Activated T-cell treated with anti-CD3 and anti-CD28 coated beads, Interleukin-2, amount 50 U/mL, for 1 hour (primary cell): Measurements from ENCODE around the gene NUTM2G.
"Not testable (repeated sequence)": the region's sequence is repeated elsewhere in the genome, so short reads cannot be mapped to it uniquely, and the experiment has no call there.

ENCODE experiments used
- DNase-seq: peaks from one replicate; pipeline ENCODE4 v3.0.0-alpha.2; 2020

NUTM2G gene

DNA sequence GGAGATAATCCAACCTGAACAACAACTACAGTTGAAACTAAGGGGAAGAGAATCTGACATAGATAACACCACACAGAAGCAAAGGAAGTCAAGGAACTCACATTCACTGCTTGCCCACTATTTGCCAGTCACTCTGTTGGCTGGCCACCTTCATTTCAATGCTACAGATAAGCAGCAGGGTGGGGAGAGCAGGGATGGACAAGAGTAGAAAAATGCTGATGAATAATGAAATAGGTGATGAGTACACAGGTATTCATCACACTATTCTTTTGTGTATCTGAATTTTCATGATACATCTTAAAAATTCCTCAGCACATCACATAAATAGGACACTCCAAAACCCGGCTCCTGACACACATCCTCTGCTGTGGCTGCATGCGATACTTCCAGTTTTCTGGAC is 21.9 kb downstream of the NUTM2G start:
- not testable (repeated sequence) for DNase-seq

GRCh38 chr9:96967591-96967990 is 38.9 kb downstream of the NUTM2G start:
- not testable (repeated sequence) for DNase-seq

DNA sequence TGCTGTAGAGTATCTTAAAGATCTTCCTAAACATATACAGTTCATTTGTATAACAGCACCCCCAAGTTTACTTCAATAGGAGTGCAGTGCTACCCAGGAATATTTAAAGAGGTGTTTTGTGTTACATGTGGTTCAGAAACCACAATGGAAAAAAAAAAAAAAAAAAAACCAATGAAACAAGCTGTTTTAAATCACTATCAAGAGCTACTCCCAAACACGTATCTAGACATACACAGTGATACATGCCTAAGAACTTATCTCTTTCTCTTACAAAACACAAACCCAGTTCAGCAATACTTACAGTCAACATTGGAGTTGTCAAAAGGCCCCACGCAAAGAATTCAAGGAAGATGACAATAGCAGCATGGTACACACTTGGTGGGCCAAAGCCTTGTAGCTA is 43.9 kb downstream of the NUTM2G start:
- not testable (repeated sequence) for DNase-seq

- DNase-seq = not testable (repeated sequence)
Measured at GRCh38 chr9:96974037-96974436, 45.4 kb downstream of the NUTM2G start.

GRCh38 chr9:96983496-96984122 is 55.0 kb downstream of the NUTM2G start:
- DNase-seq = not testable (repeated sequence)

- not testable (repeated sequence) for DNase-seq
Measured at GRCh38 chr9:96984139-96984538, 55.5 kb downstream of the NUTM2G start.

DNA sequence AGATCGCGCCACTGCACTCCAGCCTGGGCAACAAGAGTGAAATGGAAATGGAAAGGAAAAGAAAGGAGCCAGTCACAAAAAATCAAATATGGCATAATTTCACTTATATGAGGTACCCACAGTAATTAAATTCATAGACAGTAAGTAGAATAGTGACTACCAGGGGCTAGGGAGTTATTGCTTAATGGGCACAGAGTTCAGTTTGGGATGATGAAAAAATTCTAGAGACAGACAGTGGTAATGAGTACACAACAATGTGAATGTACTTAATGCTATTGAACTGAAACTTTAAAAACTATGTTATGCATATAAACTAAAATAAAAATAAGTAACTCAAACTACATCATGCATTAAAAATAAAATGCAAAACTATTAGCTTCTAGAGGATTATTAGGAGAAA is 56.2 kb downstream of the NUTM2G start:
- DNase-seq = not testable (repeated sequence)
